Dermis blood vessel endothelial cell (primary cell): ENCODE measurements around the gene CDK2AP2. TPM values are rescaled to one million over a fixed set of nuclear protein-coding genes. Genes with fewer than 3 reads are reported as not detected.

Source experiments
- DNase-seq: peaks from one replicate; pipeline ENCODE4 v3.0.0; 2010
- total RNA-seq: library from RNA; depleted of rRNA; stranded (reverse); fragments of >200 nt; gene quantifications from 2 replicates; pipeline ENCODE4 v1.2.3, GENCODE V29; 2014

CDK2AP2 gene
- total RNA-seq, 1 donor from 2014 or later = 25.2 TPM

GRCh38 chr11:67503119-67504004 lies 4.6 kb downstream of the CDK2AP2 start:
- no peak for DNase-seq

GRCh38 chr11:67502328-67502979 lies 5.5 kb downstream of the CDK2AP2 start:
- DNase-seq = no peak

- no peak for DNase-seq
Observed at GRCh38 chr11:67501854-67502253, 6.1 kb downstream of the CDK2AP2 start.

GRCh38 chr11:67500831-67501715 lies 6.9 kb downstream of the CDK2AP2 start:
- no peak for DNase-seq

GRCh38 chr11:67500484-67500821 lies 7.5 kb downstream of the CDK2AP2 start:
- DNase-seq = no peak

GRCh38 chr11:67499808-67500483 lies 8.0 kb downstream of the CDK2AP2 start:
- DNase-seq = no peak

GRCh38 chr11:67498544-67498972 lies 9.4 kb downstream of the CDK2AP2 start:
- peak; percentile 20 for DNase-seq

GRCh38 chr11:67497656-67498291 lies 10.2 kb downstream of the CDK2AP2 start:
- DNase-seq = no peak

GRCh38 chr11:67496113-67496512 lies 11.8 kb downstream of the CDK2AP2 start:
- no peak for DNase-seq

- DNase-seq = no peak
Observed at GRCh38 chr11:67495234-67496005, 12.5 kb downstream of the CDK2AP2 start.

GRCh38 chr11:67494371-67495233 lies 13.4 kb downstream of the CDK2AP2 start:
- no peak for DNase-seq

- no peak for DNase-seq
Observed at GRCh38 chr11:67493548-67494370, 14.2 kb downstream of the CDK2AP2 start.

- DNase-seq = no peak
Observed at GRCh38 chr11:67492801-67493547, 15.0 kb downstream of the CDK2AP2 start.

GRCh38 chr11:67492069-67492727 lies 15.8 kb downstream of the CDK2AP2 start:
- DNase-seq = no peak

GRCh38 chr11:67491276-67492068 lies 16.5 kb downstream of the CDK2AP2 start:
- DNase-seq = no peak

- no peak for DNase-seq
Observed at GRCh38 chr11:67490727-67491065, 17.3 kb downstream of the CDK2AP2 start.
